Stimulated activated CD4-positive, alpha-beta T cell treated with anti-CD3 and anti-CD28 coated beads, TNF-alpha, amount 100 ng/mL, for 4 hours (primary cell): ENCODE data around the gene SPDL1.
A peak's percentile ranks its signal among the peaks of the same experiment; 100 is the strongest.

Experiments used
- DNase-seq, 3 experiments: peaks; one replicate each; pipeline ENCODE4 v3.0.0-alpha.2; 2020; ENCODE audit warnings: low read depth in 3 of 3

SPDL1 gene

GRCh38 chr5:169629847-169630548 is 46.4 kb downstream of the SPDL1 start:
- no peak for DNase-seq

- no peak for DNase-seq
Measured at GRCh38 chr5:169631360-169631759, 47.8 kb downstream of the SPDL1 start.

GRCh38 chr5:169632946-169633345 is 49.4 kb downstream of the SPDL1 start:
- no peak for DNase-seq

GRCh38 chr5:169634606-169635005 is 51.0 kb downstream of the SPDL1 start:
- no peak for DNase-seq

GRCh38 chr5:169635936-169636335 is 52.4 kb downstream of the SPDL1 start:
- no peak for DNase-seq

- no peak for DNase-seq
Measured at GRCh38 chr5:169636477-169637084, 53.0 kb downstream of the SPDL1 start.

GRCh38 chr5:169637085-169637548 is 53.5 kb downstream of the SPDL1 start, which contains the start of gene DOCK2:
DOCK2 (plus strand) TSS chr5:169637275; CDS start chr5:169637327, 52 bp downstream.
- peak; percentile 32 to 52 (median 50) for DNase-seq

- peak; percentile 47 to 51 (median 50) for DNase-seq
Measured at GRCh38 chr5:169637549-169638121, 54.1 kb downstream of the SPDL1 start.

- DNase-seq, result no peak
Measured at GRCh38 chr5:169641253-169641652, 57.7 kb downstream of the SPDL1 start.

GRCh38 chr5:169646856-169647255 is 63.3 kb downstream of the SPDL1 start:
- no peak for DNase-seq

- no peak for DNase-seq
Measured at GRCh38 chr5:169647566-169647965, 64.0 kb downstream of the SPDL1 start.

- no peak for DNase-seq
Measured at GRCh38 chr5:169648725-169649310, 65.2 kb downstream of the SPDL1 start.

- DNase-seq, result no peak
Measured at GRCh38 chr5:169649486-169649885, 65.9 kb downstream of the SPDL1 start.

GRCh38 chr5:169650701-169651331 is 67.2 kb downstream of the SPDL1 start:
- DNase-seq, result no peak

- no peak for DNase-seq
Measured at GRCh38 chr5:169651526-169651925, 68.0 kb downstream of the SPDL1 start.

GRCh38 chr5:169652057-169652456 is 68.5 kb downstream of the SPDL1 start:
- DNase-seq, result no peak

- DNase-seq, result no peak
Measured at GRCh38 chr5:169653091-169653490, 69.5 kb downstream of the SPDL1 start.
